ENCODE data around the gene ALS2CL.
A peak's percentile ranks its signal among the peaks of the same experiment; 100 is the strongest.

The ALS2CL gene

GRCh38 chr3:46674031-46674845 is 19.2 kb downstream of the ALS2CL start:
- peak; percentile 1; the same call in 1 of the 2 replicates for TF ChIP-seq CTCF (IDR thresholded peaks at IDR 0.05; ENCODE audit: low read depth, low read length)
- no peak for DNase-seq (ENCODE audit: extremely low read depth, low read depth)

GRCh38 chr3:46673151-46674030 is 20.1 kb downstream of the ALS2CL start:
- no peak for DNase-seq (ENCODE audit: extremely low read depth, low read depth)
- TF ChIP-seq CTCF (IDR thresholded peaks at IDR 0.05; ENCODE audit: low read depth, low read length): no peak

- no peak for TF ChIP-seq CTCF (IDR thresholded peaks at IDR 0.05; ENCODE audit: low read depth, low read length)
- DNase-seq (ENCODE audit: extremely low read depth, low read depth): no peak
These were observed 21.2 kb downstream of the ALS2CL start for GRCh38 chr3:46672349-46672695.

GRCh38 chr3:46671541-46672348 is 21.7 kb downstream of the ALS2CL start:
- DNase-seq (ENCODE audit: extremely low read depth, low read depth): no peak
- no peak for TF ChIP-seq CTCF (IDR thresholded peaks at IDR 0.05; ENCODE audit: low read depth, low read length)

GRCh38 chr3:46670891-46671427 is 22.5 kb downstream of the ALS2CL start:
- DNase-seq (ENCODE audit: extremely low read depth, low read depth): no peak
- no peak for TF ChIP-seq CTCF (IDR thresholded peaks at IDR 0.05; ENCODE audit: low read depth, low read length)

GRCh38 chr3:46670000-46670890 is 23.2 kb downstream of the ALS2CL start:
- TF ChIP-seq CTCF (IDR thresholded peaks at IDR 0.05; ENCODE audit: low read depth, low read length): no peak
- DNase-seq (ENCODE audit: extremely low read depth, low read depth): no peak

Data from AG09319 (cell line).